H9 (cell line): ENCODE results near the gene MYNN. TPM values are rescaled to one million over a fixed set of nuclear protein-coding genes. Genes with fewer than 3 reads are reported as not detected.
A peak's percentile ranks its signal among the peaks of the same experiment; 100 is the strongest.

Source experiments
- DNase-seq: peaks from one replicate; pipeline ENCODE4 v3.0.0-alpha.2; 2017
- H2AFZ ChIP-seq: one replicate; pipeline ENCODE4 v1.6.1; 2013; ENCODE audit warnings: mild to moderate bottlenecking, low read length, control low read depth, moderate library complexity
- H2AK5ac ChIP-seq: 2 replicates; pipeline ENCODE4 v1.6.1; 2013; ENCODE audit warnings: low read length, control low read depth, mixed read lengths; ENCODE audit not compliant: insufficient read length
- H2BK120ac ChIP-seq: one replicate; pipeline ENCODE4 v1.6.1; 2013; ENCODE audit warnings: low read depth, mild to moderate bottlenecking, low read length, control low read depth, inconsistent platforms; ENCODE audit not compliant: poor library complexity, severe bottlenecking
- H2BK12ac ChIP-seq: 2 replicates; pipeline ENCODE4 v1.6.1; 2013; ENCODE audit warnings: low read length, control low read depth, mixed read lengths, low read depth; ENCODE audit not compliant: insufficient read length
- H2BK15ac ChIP-seq: 2 replicates; pipeline ENCODE4 v1.6.1; 2013; ENCODE audit warnings: low read depth, low read length, control low read depth
- H2BK20ac ChIP-seq: one replicate; pipeline ENCODE4 v1.6.1; 2013; ENCODE audit warnings: low read depth, mild to moderate bottlenecking, low read length, control low read depth, inconsistent platforms; ENCODE audit not compliant: poor library complexity, severe bottlenecking
- H2BK5ac ChIP-seq: 2 replicates; pipeline ENCODE4 v1.6.1; 2013; ENCODE audit warnings: low read length, control low read depth, mixed read lengths; ENCODE audit not compliant: insufficient read length
- H3K14ac ChIP-seq: 2 replicates; pipeline ENCODE4 v1.6.1; 2013; ENCODE audit warnings: low read length, control low read depth; ENCODE audit not compliant: insufficient read depth
- H3K18ac ChIP-seq: 2 replicates; pipeline ENCODE4 v1.6.1; 2013; ENCODE audit warnings: low read depth, mild to moderate bottlenecking, mixed read lengths, low read length, control low read depth; ENCODE audit not compliant: insufficient read length
- H3K23ac ChIP-seq: 2 replicates; pipeline ENCODE4 v1.6.1; 2013; ENCODE audit warnings: low read length, control low read depth, mixed read lengths, low read depth; ENCODE audit not compliant: insufficient read length
- H3K23me2 ChIP-seq: 2 replicates; pipeline ENCODE4 v1.6.1; 2013; ENCODE audit warnings: low read depth, mild to moderate bottlenecking, mixed read lengths, low read length, control low read depth; ENCODE audit not compliant: insufficient read length, poor library complexity, severe bottlenecking
- H3K27ac ChIP-seq: 2 replicates; pipeline ENCODE4 v1.5.1; 2013; ENCODE audit warnings: low read length, control low read depth, mixed read lengths, low read depth; ENCODE audit not compliant: insufficient read length
- H3K27me3 ChIP-seq: 2 replicates; pipeline ENCODE4 v1.6.1; 2013; ENCODE audit warnings: low read length, control low read depth, inconsistent platforms; ENCODE audit not compliant: insufficient read depth
- H3K4ac ChIP-seq: 2 replicates; pipeline ENCODE4 v1.6.1; 2013; ENCODE audit warnings: low read depth, mild to moderate bottlenecking, control low read depth, inconsistent platforms, low read length, moderate library complexity
- H3K4me1 ChIP-seq: 2 replicates; pipeline ENCODE4 v1.6.1; 2013; ENCODE audit warnings: low read length, control low read depth, inconsistent platforms; ENCODE audit not compliant: insufficient read depth
- H3K4me2 ChIP-seq: 2 replicates; pipeline ENCODE4 v1.6.1; 2013; ENCODE audit warnings: low read length, control low read depth, mixed read lengths; ENCODE audit not compliant: insufficient read length, insufficient read depth
- H3K56ac ChIP-seq: 2 replicates; pipeline ENCODE4 v1.6.1; 2013; ENCODE audit warnings: low read depth, mild to moderate bottlenecking, mixed read lengths, low read length, control low read depth; ENCODE audit not compliant: insufficient read length
- H3K79me1 ChIP-seq: 2 replicates; pipeline ENCODE4 v1.6.1; 2013; ENCODE audit warnings: low read depth, mild to moderate bottlenecking, moderate library complexity, low read length, control low read depth, inconsistent platforms; ENCODE audit not compliant: insufficient read depth, poor library complexity, severe bottlenecking
- H3K79me2 ChIP-seq: 2 replicates; pipeline ENCODE4 v1.6.1; 2013; ENCODE audit warnings: low read length, control low read depth, inconsistent platforms; ENCODE audit not compliant: insufficient read depth
- H3K9ac ChIP-seq: 2 replicates; pipeline ENCODE4 v1.6.1; 2013; ENCODE audit warnings: low read length, control low read depth, mixed read lengths; ENCODE audit not compliant: insufficient read length; ENCODE audit errors: extremely low read depth
- H3K9me3 ChIP-seq: one replicate; pipeline ENCODE4 v1.6.1; 2013; ENCODE audit warnings: low read depth, low read length, inconsistent platforms; ENCODE audit not compliant: control insufficient read depth
- H3T11ph ChIP-seq: one replicate; pipeline ENCODE4 v1.6.1; 2013; ENCODE audit warnings: mild to moderate bottlenecking, low read length, control low read depth, inconsistent platforms
- H4K20me1 ChIP-seq: one replicate; pipeline ENCODE4 v1.6.1; 2013; ENCODE audit not compliant: control insufficient read depth, insufficient read length, insufficient read depth
- H4K5ac ChIP-seq: 2 replicates; pipeline ENCODE4 v1.6.1; 2013; ENCODE audit warnings: low read depth, mild to moderate bottlenecking, mixed read lengths, low read length, control low read depth; ENCODE audit not compliant: insufficient read length
- H4K8ac ChIP-seq: replicated peaks from 2 replicates; pipeline ENCODE4 v1.6.1; 2013; ENCODE audit warnings: low read length, control low read depth, mixed read lengths, low read depth; ENCODE audit not compliant: insufficient read length
- H4K91ac ChIP-seq: 2 replicates; pipeline ENCODE4 v1.6.1; 2013; ENCODE audit warnings: low read depth, mild to moderate bottlenecking, moderate library complexity, mixed read lengths, low read length, control low read depth; ENCODE audit not compliant: insufficient read length
- H3K27ac Mint-ChIP-seq, 3 experiments: 2 replicates in 2 of 3; 3 replicates in 1 of 3; pipeline ENCODE4 v1.8.0; 2020 to 2021; ENCODE audit warnings: mixed read lengths in 3 of 3, mild to moderate bottlenecking in 1 of 3, moderate library complexity in 1 of 3
- H3K27me3 Mint-ChIP-seq: 2 replicates; pipeline ENCODE4 v1.8.0; 2021; ENCODE audit warnings: low read depth, mild to moderate bottlenecking, moderate library complexity, mixed read lengths
- H3K36me3 Mint-ChIP-seq, 3 experiments: 2 replicates in 2 of 3; 3 replicates in 1 of 3; pipeline ENCODE4 v1.8.0; 2020 to 2021; ENCODE audit warnings: low read depth in 3 of 3, mixed read lengths in 3 of 3; ENCODE audit not compliant: insufficient read depth in 1 of 3
- H3K4me1 Mint-ChIP-seq, 2 experiments: 2 replicates each; pipeline ENCODE4 v1.8.0; 2020; ENCODE audit warnings: mixed read lengths in 2 of 2
- H3K4me3 Mint-ChIP-seq, 2 experiments: 2 replicates in 1 of 2; 3 replicates in 1 of 2; pipeline ENCODE4 v1.8.0; 2020 to 2021; ENCODE audit warnings: mild to moderate bottlenecking in 2 of 2, mixed read lengths in 2 of 2, moderate library complexity in 1 of 2
- H3K9me3 Mint-ChIP-seq, 2 experiments: 2 replicates in 1 of 2; 3 replicates in 1 of 2; pipeline ENCODE4 v1.8.0; 2020; ENCODE audit warnings: mild to moderate bottlenecking in 2 of 2, mixed read lengths in 2 of 2, moderate library complexity in 1 of 2
- WGBS: extraction: QIAGEN DNeasy Blood & Tissue Kit; methylation state at CpG from one replicate; pipeline ENCODE4 v1.1.7; 2013; ENCODE audit warnings: missing lambda C conversion rate, low lambda C conversion rate, mixed read lengths; ENCODE audit not compliant: insufficient read length; ENCODE audit errors: extremely low coverage; 5-methylcytosine and 5-hydroxymethylcytosine counted together
- total RNA-seq: library from RNA; stranded (reverse); gene quantifications from 2 replicates; pipeline ENCODE4 v1.2.1, GENCODE V29; 2021
- TF ChIP-seq, protein P1 (sequence below): fragments of 200-600 bp; sonication (generic); conservative IDR thresholded peaks from 3 replicates; pipeline ENCODE4 v1.8.0; 2021; ENCODE audit warnings: antibody characterized with exemption, mild to moderate bottlenecking

The MYNN gene
- total RNA-seq, 1 experiment from 2014 or later, result 15.9 TPM

DNA sequence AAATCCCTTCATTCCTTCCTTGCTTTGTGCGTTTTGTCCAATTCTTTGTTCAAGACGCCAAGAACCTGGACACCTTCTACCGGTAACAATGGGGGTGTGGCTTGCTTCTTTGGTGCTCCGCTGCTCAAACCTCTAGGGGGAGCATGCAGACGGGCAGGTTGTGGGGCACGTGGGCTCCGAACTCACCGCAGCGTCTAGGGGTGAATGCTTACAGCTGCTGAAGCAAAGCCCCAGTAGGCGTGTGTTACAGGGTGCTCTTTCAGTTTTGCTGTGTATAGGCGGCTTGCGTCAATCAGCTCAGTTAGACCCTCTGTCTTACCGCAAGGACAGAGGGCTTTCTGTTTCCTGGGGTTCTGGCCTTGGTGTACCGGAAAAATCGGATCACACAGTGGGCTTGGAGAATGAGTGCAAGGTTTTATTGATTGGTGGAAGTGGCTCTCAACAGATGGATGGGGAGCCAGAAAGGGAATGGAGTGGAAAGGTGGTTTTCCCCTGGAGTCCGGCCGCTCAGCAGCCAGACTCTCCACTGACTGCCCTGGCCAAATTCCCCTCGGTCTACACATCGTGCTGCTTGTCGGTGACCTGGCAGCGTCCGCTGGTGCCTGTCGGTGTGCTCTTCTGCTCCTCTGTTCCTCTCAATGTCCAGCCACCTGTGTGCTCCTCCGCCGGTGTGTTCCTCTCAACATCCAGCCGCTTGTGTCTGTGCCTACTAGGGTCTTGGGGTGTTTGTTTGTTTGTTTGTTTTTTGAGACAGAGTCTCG is 40.7 kb downstream of the MYNN start:
- Histone ChIP-seq H3K27me3 (no peaks in the 10 kb centered on the region), H3K14ac (no peak overlapping the region), H2BK15ac (no peak overlapping the region), H3K9ac (no peak overlapping the region), H2BK12ac (no peak overlapping the region), H3K4me1 (no peaks in the 10 kb centered on the region), H3K79me2 (no peaks in the 10 kb centered on the region), H4K5ac (no peak overlapping the region), H3K18ac (no peak overlapping the region), H3T11ph (no peak overlapping the region), H3K79me1 (no peaks in the 10 kb centered on the region), H2AK5ac (no peak overlapping the region), H2BK120ac (no peak overlapping the region), H3K9me3 (no peaks in the 10 kb centered on the region), H3K56ac (no peak overlapping the region), H4K20me1 (no peaks in the 10 kb centered on the region), H4K8ac (no peak overlapping the region), H3K4ac (no peak overlapping the region), H4K91ac (no peak overlapping the region), H2BK5ac (no peak overlapping the region), H3K23me2 (peaks cover 9% of the 10 kb centered on the region), H3K23ac (no peak overlapping the region), H2BK20ac (no peak overlapping the region), H3K4me2 (peak overlapping the region; percentile 6), H2AFZ (peak overlapping the region; percentile 56), H3K27ac (no peak overlapping the region)
- Mint-ChIP-seq H3K4me1 (peaks cover 25 to 30% of the 10 kb centered on the region in 2 experiments), H3K36me3 (peaks cover 2 to 14% (median 6%) of the 10 kb centered on the region in 3 experiments; a peak in 5 of 7 replicates), H3K27ac (no peak overlapping the region), H3K27me3 (peaks cover 29% of the 10 kb centered on the region), H3K4me3 (peak overlapping the region in 1 of 2 experiments; percentile 74; a peak in 3 of 5 replicates), H3K9me3 (peaks cover 10 to 16% of the 10 kb centered on the region in 2 experiments)
- TF ChIP-seq, protein P1, sequence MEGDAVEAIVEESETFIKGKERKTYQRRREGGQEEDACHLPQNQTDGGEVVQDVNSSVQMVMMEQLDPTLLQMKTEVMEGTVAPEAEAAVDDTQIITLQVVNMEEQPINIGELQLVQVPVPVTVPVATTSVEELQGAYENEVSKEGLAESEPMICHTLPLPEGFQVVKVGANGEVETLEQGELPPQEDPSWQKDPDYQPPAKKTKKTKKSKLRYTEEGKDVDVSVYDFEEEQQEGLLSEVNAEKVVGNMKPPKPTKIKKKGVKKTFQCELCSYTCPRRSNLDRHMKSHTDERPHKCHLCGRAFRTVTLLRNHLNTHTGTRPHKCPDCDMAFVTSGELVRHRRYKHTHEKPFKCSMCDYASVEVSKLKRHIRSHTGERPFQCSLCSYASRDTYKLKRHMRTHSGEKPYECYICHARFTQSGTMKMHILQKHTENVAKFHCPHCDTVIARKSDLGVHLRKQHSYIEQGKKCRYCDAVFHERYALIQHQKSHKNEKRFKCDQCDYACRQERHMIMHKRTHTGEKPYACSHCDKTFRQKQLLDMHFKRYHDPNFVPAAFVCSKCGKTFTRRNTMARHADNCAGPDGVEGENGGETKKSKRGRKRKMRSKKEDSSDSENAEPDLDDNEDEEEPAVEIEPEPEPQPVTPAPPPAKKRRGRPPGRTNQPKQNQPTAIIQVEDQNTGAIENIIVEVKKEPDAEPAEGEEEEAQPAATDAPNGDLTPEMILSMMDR, result peak; percentile 69
- whole genome bisulfite sequencing, result no CpG with 5 or more reads among the region's 27 CpGs
- peak; percentile 82 for DNase-seq
